GM04503 (cell line): Measurements from ENCODE around the gene RASSF7.

Experiments
- DNase-seq: peaks from one replicate; pipeline ENCODE4 v3.0.0-alpha.2; 2012; ENCODE audit warnings: low read depth

RASSF7 gene

GRCh38 chr11:586376-587316 is 25.9 kb downstream of the RASSF7 start:
- no peak for DNase-seq

- no peak for DNase-seq
Observed at GRCh38 chr11:587546-587945, 26.8 kb downstream of the RASSF7 start.

- no peak for DNase-seq
Observed at GRCh38 chr11:587978-588380, 27.2 kb downstream of the RASSF7 start.

- no peak for DNase-seq
Observed at GRCh38 chr11:589798-590197, 29.0 kb downstream of the RASSF7 start.

GRCh38 chr11:590997-591396 is 30.2 kb downstream of the RASSF7 start:
- DNase-seq, result no peak

- DNase-seq, result no peak
Observed at GRCh38 chr11:592501-592900, 31.7 kb downstream of the RASSF7 start.

- no peak for DNase-seq
Observed at GRCh38 chr11:592918-593317, 32.1 kb downstream of the RASSF7 start.

- no peak for DNase-seq
Observed at GRCh38 chr11:593347-593746, 32.6 kb downstream of the RASSF7 start.

GRCh38 chr11:595400-595799 is 34.6 kb downstream of the RASSF7 start:
- no peak for DNase-seq

GRCh38 chr11:596374-596773 is 35.6 kb downstream of the RASSF7 start:
- DNase-seq, result no peak

GRCh38 chr11:597166-597725 is 36.5 kb downstream of the RASSF7 start:
- DNase-seq, result no peak

GRCh38 chr11:598005-598680 is 37.4 kb downstream of the RASSF7 start:
- DNase-seq, result no peak

GRCh38 chr11:601573-602245 is 40.9 kb downstream of the RASSF7 start:
- no peak for DNase-seq

- no peak for DNase-seq
Observed at GRCh38 chr11:603154-603553, 42.4 kb downstream of the RASSF7 start.

- DNase-seq, result no peak
Observed at GRCh38 chr11:605286-606129, 44.7 kb downstream of the RASSF7 start.

GRCh38 chr11:606245-606644 is 45.5 kb downstream of the RASSF7 start:
- DNase-seq, result no peak

- no peak for DNase-seq
Observed at GRCh38 chr11:607020-607780, 46.4 kb downstream of the RASSF7 start.

- no peak for DNase-seq
Observed at GRCh38 chr11:607971-608659, 47.3 kb downstream of the RASSF7 start.

GRCh38 chr11:608791-609251 is 48.1 kb downstream of the RASSF7 start:
- DNase-seq, result no peak

GRCh38 chr11:609341-609811 is 48.6 kb downstream of the RASSF7 start:
- DNase-seq, result no peak
